GM21367 (cell line): ENCODE results near the gene MAP3K7.
A peak's percentile ranks its signal among the peaks of the same experiment; 100 is the strongest.

Source experiments
- ATAC-seq: cut with Tn5 transposase; IDR thresholded peaks from one replicate; pipeline ENCODE4 v1.9.1; 2021; ENCODE audit not compliant: unreplicated experiment

MAP3K7 gene

DNA sequence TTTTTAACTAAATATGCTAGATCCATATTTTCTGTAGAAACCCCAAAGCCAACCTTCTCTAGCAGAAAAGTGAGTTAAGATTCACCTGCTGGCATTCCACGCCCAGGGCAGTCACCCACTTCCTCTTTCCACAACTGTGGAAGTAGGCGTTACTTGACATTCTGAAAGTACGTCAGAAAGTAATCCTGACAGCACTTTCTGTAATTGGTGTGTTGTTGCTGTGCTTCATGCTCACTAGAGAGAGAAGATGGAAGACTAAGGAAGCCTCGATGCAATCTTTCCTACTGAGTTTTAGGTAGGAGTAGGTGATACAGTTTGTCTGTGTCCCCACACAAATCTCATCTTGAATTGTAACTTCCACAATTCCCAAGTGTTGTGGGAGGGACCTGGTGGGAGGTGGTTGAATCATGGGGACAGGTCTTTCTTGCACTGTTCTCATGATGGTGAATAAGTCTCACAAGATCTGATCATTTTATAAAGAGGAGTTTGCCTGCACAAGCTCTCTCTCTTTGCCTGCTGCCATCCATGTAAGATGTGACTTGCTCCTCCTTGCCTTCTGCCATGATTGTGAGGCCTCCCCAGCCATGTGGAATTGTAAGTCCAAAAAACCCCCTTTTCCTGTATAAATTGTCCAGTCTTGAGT, 101.1 kb downstream of the MAP3K7 start:
- ATAC-seq: no peak

- no peak for ATAC-seq
Observed at GRCh38 chr6:90484903-90485302, 102.0 kb downstream of the MAP3K7 start.

DNA sequence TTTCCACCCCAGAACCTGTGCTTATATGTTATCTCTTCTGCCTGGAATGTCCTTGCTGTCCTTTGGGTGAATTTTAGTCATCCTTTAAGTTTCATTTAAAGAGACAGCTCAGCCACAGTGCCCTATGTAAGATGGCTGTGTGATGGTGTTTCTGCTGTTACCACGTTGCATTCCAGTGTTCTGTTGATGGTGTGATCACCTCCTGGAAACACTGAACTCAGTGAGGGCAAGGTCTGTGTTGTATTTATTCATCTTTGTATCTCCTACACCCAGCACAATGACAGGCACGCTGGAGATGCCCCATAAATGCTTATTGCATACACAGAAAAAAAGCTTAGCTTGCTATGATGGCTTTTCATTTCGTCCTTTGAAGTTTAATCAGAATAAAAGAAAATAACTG, 102.5 kb downstream of the MAP3K7 start:
- no peak for ATAC-seq

GRCh38 chr6:90483956-90484355, 102.9 kb downstream of the MAP3K7 start:
- no peak for ATAC-seq

DNA sequence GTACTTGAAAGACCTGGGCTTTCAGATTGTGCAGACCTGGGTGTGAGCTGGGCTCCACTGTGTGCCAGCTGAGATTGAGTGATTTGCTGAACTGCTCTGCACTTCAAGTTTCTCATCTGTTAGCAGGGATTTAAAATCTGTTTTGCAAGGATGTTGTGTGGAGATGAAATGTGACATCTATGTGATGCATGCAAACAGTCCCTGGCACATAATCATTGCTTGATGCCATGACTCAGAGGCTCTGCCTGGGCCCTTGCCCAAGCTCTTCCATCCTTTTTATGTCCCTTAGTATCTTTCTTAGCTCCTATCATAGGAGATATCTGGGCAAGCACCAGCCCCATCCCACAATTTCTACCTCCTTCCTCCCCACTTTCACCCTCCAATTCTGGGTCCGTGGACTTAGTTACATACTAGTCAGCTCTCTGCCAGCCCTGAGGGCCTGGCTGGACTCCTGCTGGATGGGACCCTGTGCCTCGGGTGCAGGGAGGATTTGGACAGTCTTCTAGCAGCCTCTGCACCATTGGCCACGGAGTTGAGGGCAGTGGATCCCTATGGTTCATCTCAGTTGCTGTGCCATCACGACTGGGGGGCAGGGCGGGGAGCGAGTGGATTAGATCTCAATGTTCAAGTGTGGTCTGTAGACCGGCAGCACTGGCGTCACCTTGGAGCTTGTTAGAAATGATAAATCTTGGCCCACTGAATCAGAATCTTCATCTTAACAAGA, 103.6 kb downstream of the MAP3K7 start:
- ATAC-seq: no peak

- ATAC-seq: no peak
Observed at GRCh38 chr6:90480666-90481065, 106.2 kb downstream of the MAP3K7 start.

- no peak for ATAC-seq
Observed at GRCh38 chr6:90479603-90479926, 107.3 kb downstream of the MAP3K7 start.

DNA sequence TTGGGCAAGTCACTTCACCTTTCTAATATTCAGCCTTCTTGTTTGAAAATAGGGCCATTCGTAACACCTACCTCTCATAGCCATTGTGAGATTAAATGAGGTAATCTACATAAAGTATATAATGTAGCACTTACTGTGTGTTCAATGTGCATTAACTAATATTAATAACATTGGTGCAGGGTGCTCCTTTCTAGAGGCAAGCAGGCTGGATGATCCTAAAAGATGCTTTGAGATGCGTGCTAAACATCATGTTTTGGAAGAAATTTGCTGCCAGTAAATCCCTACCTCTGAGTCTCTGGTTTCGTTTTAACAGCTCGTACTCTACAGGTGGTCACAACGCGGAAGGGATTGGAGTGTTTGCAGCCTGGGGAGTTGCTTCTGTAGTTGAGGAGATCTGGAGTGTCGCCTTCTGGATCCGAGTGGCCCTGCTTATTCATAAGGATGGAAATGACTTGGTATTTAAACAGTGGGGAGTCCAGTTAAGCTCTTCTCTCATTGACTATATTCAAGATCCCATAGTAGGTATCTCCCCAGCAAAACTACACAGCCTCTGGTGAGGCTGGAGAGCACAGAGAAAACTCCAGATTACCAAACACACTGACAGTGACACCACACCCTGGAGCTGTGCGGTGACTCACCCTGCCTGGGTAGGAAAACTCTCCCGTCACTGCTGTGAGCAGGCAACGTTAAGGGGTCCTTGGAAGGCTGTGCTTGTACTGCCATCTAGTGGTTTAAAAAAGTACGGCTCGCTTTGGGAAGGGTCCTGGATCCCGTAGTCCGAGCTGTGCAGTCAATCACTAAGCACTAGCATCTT, 107.9 kb downstream of the MAP3K7 start:
- ATAC-seq: peak; percentile 83

DNA sequence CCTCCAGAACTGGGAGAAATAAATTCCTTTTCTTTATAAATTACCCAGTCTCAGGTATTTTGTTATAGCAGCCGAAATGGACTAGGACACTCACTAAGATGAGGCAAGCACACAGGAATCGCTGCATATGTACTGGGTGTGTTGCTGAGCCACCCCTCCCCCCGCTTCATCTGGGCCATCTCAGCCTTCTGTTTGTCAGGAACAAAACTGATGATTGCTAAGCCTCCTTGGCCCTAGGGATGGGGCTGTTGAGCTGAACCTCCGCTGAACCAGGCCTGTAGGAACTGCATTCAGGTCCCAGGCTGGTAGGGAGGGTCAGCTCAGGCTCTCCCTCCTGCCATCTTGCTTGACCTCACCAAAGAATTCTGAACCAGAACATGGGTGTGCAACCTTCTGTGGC, 108.6 kb downstream of the MAP3K7 start:
- ATAC-seq: no peak

DNA sequence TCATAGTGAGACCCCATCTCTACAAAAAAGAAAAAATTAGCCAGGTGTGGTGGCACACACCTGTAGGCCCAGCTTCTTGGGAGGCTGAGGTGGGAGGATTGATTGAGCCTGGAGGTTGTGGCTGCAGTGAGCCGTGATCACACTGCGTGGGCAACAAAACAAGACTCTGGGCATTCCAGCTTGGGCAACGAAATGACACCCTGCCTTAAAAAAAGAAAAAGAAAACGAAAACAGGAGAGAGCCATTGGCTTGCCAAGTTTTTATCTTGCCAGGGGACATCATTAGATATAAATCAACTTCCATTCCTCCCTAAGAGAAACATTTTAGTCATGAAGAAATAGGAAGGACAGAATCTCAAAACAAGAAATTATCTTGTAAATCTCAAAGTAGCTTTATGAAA, 109.5 kb downstream of the MAP3K7 start:
- no peak for ATAC-seq

- ATAC-seq: no peak
Observed at GRCh38 chr6:90472716-90473115, 114.2 kb downstream of the MAP3K7 start.

GRCh38 chr6:90471263-90471662, 115.6 kb downstream of the MAP3K7 start:
- no peak for ATAC-seq

- no peak for ATAC-seq
Observed at GRCh38 chr6:90469906-90470305, 117.0 kb downstream of the MAP3K7 start.

DNA sequence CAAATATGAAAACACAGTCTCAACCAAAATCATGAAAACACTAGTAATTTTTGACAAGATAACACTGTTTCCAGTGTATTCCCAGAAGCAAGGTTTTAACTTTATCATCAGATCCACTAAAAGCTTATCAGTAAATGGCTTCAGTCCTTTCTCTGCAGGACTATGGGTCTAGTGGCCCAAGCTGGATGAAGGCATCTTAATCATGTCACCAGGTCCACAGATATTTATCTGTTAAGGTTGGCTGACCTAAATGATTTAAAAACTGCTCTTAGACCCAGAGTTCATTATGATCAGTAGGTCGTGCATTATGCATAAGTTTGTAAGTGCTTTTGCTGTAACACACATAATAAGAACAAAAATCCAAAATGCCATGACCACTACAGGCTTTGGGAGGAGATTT, 118.0 kb downstream of the MAP3K7 start:
- ATAC-seq: no peak

GRCh38 chr6:90468080-90468479, 118.8 kb downstream of the MAP3K7 start:
- ATAC-seq: no peak

DNA sequence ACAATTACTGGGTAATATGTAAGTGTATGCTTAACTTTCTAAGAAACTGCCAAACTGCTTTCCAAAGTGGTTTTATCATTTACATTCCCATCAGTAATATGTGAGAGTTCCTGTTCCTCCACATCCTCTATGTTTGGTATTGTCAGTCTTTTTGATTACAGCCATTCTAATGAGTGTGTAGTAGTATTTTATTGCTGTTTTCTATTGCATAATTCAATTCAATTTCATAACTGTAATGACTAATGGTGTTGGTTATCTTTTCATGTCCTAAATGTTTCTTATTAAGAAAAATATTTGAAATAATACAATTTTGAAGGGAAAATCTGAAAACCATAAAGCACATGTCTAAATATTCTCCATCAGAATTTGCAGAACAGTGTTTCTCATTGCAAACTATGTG, 119.3 kb downstream of the MAP3K7 start:
- ATAC-seq: no peak

DNA sequence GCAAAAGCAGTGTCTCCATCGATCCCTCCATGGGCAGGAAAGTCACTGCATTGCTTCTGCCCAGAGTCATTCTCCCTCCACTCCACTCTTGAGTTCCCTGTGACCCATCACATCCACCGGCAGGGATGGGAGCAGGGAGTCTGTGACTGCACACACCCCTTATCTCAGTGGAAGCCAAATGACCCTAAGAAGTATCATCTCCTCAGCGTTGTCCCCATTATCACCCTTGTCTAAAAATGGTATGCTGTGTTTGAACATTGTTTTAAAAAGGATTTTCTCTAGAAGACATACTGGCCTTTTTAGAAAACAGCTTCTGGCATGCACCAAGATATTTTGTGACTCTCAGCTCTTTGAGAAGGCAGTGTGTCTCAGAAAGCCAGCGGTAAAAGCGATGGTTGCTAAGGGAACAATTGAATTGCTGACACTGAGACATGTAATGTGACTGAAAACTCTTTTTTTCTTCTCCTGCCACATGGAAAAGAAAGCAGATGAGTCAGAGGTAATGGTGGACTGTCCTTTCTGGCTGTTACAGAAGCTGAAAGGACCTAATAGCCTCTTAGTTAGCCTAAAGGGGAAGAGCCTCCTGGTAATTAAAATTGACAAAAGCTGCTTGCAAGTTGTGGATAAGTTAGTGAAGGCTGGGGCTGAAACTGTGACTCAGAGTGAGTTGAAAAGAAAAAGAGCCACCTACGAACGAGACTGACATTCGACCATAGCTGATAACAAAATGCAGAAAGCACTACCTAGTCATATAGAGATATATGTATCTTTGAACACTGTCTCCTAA, 120.5 kb downstream of the MAP3K7 start:
- ATAC-seq: no peak

- ATAC-seq: no peak
Observed at GRCh38 chr6:90465686-90466085, 121.2 kb downstream of the MAP3K7 start.

- ATAC-seq: no peak
Observed at GRCh38 chr6:90464507-90464906, 122.4 kb downstream of the MAP3K7 start.

- ATAC-seq: no peak
Observed at GRCh38 chr6:90463874-90464273, 123.0 kb downstream of the MAP3K7 start.
